Neural progenitor cell (in vitro differentiated cells): ENCODE data around the gene LRRC8E.

Experiments
- CTCF ChIP-seq: fragments of 200-600 bp; sonication (generic); IDR thresholded peaks from 2 replicates; pipeline ENCODE4 v1.5.1; 2017; ENCODE audit warnings: antibody characterized with exemption, mild to moderate bottlenecking
- EZH2 ChIP-seq: fragments of 200-600 bp; sonication (generic); IDR thresholded peaks from 2 replicates; pipeline ENCODE4 v1.6.1; 2017; ENCODE audit warnings: antibody characterized with exemption, mild to moderate bottlenecking, moderate library complexity

DNA sequence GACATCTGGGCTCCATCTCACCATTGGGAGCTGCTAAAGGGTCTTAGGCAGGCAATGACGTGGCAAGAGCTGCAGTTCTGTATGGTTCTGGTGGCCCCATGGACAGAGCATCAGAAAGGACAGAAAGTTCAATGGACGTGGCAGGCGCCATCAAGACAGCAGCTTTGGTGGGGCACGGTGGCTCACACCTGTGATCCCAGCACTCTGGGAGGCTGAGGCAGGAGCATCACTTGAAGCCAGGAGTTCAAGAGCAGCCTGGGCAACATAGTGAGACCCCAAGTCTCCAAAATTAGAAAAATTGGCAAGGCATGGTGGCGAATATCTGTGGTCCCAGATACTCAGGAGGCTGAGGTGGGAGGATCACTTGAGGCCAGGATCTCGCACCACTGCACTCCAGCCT, 48.8 kb upstream of the LRRC8E start:
- TF ChIP-seq CTCF, result no peak
- no peak for TF ChIP-seq EZH2
